ENCODE results near the gene MAGEH1. TPM values are rescaled to one million over a fixed set of nuclear protein-coding genes. Genes with fewer than 3 reads are reported as not detected.

Gene MAGEH1
- total RNA-seq, 1 donor from 2014 or later = 11.7 TPM

DNA sequence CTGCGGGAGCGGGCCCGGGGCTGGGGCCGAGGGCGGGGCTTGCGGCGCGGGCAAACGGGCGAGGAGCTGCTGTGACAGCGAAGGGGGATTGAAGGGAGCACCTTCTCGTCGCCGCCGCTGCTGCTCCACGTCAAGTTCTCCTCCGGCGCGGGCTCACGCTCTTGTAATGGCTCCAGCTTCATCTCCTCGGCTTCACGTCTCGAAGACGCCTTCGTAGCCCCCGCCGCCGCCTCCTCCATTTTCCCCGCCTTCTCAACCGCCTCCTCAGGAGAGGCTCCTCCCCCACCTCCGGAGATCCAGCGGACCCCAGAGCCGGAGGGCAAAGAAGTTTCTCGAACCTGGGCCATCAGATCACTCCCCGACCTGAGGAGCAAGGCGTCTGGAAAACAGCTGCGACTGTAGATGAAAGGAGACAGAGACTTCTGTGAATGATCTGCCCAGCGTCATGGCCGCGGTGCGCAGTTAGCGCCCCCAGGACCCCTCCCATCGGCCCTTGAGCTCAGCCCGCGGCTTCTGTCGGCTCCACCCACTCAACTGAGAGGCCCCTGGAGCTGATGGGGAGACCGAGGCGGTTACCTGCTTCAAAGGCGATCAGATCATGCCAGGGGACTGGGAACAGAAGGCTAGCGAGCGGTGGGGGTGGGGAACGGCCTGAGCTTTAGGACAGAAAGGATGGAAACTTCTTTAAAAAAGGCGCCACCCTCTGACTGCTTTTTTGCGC lies 36.8 kb downstream of the MAGEH1 start:
- intact Hi-C loops (cut with DNase I) = no loop called here

DNA sequence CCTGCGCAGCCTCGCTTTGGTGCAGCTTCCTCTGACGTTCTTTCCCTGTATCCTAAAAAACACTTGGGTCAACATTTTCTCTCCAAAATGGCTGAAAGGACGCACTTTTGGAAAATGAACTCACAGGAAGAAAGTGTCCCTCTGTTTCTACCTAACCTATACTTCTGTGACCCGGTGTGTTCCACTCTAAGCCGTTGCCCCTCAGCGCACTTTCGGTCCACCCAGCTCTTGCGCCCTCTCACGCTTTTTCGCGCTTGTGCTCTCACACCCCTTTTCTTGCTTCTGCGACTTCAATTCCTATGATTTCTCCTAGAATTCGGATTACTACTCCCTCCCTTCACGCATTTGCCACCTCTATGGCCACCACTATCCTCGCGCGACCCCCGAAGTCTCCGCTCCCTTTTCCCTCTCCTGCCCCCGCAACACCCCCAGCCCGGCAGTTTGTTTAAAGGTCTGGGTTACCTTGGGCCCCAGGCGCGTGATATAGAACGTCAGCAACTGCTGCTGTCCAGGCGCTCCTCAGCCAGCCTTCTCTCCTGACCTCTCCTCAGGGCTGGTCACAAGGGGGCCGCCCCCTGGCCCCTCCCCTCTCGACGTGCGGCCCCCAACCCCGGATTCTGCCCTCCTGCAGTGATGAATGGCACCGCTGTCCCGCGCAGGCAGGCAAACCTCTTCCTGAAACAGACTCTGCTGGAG lies 37.5 kb downstream of the MAGEH1 start, which contains the start of gene USP51:
USP51 (minus strand) TSS at position 535 of the 696 bp plus-strand sequence. CDS start 909 bp downstream, outside the sequence.
- intact Hi-C loops (cut with DNase I) = no loop called here

More for the DNA sequence above, 36.8 kb downstream of the MAGEH1 start:
- peak; percentile 81 for DNase-seq (ENCODE audit: low spot score)

GRCh38 chrX:55490121-55490520 lies 38.2 kb downstream of the MAGEH1 start:
- no peak for DNase-seq (ENCODE audit: low spot score)
- intact Hi-C loops (cut with DNase I) = no loop called here

More for the DNA sequence above, 37.5 kb downstream of the MAGEH1 start, which contains the start of gene USP51:
- peak; percentile 77 for DNase-seq (ENCODE audit: low spot score)

GRCh38 chrX:55490974-55491373 lies 39.0 kb downstream of the MAGEH1 start:
- DNase-seq (ENCODE audit: low spot score) = no peak
- intact Hi-C loops (cut with DNase I) = no loop called here

Small RNA genes within 50 kb of the gene (microRNA-seq; reads per million reads assigned to microRNA genes)
- not detected for gene MIR4536-1
- gene MIR4536-2 = not detected

Other genes with a start within 250 kb of the MAGEH1 start
- gene PAGE5, start 231.8 kb upstream of the MAGEH1 start, total RNA-seq = not detected
- not detected for gene PAGE3, start 187.2 kb upstream of the MAGEH1 start, total RNA-seq
- 2.1 TPM for gene USP51, start 37.7 kb downstream of the MAGEH1 start, total RNA-seq
- gene FOXR2, start 171.3 kb downstream of the MAGEH1 start, total RNA-seq = not detected